ENCODE results near the gene PSMB1.

GRCh38 chr6:170532867-170533488 lies 20.1 kb downstream of the PSMB1 start:
- no peak for TF ChIP-seq GATA3 (IDR thresholded peaks at IDR 0.05; ENCODE audit: low read depth, low read length)
- TF ChIP-seq GATA2 (IDR thresholded peaks at IDR 0.05; ENCODE audit: low read depth, low read length): no peak
